HTR-8/SVneo (cell line): ENCODE data around the gene STARD10.

Source experiments
- DNase-seq: peaks from one replicate; pipeline ENCODE4 v3.0.0; 2011; ENCODE audit warnings: low spot score, mixed read lengths; ENCODE audit not compliant: insufficient read length
- FAIRE-seq: peaks from 2 replicates; lab custom pipeline; 2011; peaks lifted over from hg19 to GRCh38; lab: Jason Lieb, UNC

Gene STARD10

DNA sequence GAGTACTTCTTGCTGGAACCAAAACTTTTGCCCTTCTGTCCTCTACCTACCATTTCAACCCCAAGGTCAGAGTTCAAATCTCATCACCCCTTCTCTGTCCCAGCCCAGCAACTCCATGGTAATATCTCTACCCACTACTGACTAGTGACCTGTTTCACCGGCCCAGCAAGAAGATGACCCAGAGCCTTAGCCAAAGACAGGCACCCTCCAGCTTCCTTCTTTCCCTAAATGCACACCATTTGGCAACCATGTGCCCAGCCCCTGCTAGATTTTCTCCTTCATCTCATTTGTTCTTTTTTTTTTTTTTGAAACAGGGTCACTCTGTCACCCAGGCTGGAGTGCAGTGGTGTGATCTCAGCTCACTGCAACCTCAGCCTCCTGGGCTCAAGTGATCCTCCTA, 56.5 kb downstream of the STARD10 start:
- FAIRE-seq (no peak), DNase-seq (no peak)

DNA sequence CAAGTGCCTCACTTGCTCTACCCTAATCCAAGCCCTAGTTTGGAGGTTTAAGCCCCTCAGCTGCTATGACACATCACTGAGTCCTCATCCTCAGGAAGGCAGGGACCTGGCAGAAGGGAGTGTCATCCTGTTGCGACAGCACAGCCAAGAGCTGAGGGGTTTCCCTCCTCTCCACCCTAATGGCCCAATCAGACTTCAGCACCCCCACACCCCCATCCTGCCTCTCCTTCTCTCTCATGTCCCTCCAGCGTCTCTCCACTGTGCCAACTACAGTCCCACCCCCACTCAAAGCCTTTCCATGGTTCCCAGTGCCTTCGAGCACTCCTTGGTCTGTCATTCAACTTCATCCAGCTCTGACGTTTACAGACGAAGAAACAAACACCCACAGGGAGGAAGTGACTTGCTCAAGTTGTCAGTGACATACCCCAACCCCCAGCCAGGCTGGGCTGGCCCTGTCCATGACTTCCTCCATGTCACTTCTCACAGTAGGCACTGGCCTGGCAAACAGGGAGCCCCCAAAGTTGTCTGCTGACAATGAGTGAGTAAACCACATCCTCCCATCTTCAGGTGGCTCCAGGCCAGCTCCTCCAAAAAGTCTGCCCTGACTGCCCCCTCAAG, 57.3 kb downstream of the STARD10 start:
- peak; percentile 78 for DNase-seq
- peak; percentile 67 for FAIRE-seq

DNA sequence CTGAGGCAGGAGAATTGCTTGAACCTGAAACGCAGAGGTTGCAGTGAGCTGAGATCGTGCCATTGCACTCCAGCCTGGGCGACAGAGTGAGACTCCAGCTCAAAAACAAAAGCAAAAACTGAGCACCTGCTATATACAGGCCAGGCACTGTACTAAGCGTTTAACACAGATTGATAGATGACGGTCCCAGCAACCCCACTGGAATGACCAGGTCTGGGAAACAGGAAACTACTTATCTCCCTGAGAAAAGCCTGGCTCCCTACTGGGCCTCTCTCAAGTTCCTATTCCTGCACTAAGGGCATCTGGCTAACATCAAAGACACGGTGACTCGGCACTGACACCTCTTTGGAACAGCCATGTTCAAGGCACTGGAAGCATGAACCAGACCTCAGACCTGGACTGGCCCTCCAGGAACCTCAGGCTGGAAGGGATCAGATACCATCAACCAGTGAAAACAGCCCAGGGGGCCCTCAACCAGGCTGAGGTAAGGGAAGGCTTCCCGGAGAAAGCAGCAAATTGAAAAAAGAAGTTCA, 58.3 kb downstream of the STARD10 start:
- DNase-seq (peak; percentile 47), FAIRE-seq (no peak)

DNA sequence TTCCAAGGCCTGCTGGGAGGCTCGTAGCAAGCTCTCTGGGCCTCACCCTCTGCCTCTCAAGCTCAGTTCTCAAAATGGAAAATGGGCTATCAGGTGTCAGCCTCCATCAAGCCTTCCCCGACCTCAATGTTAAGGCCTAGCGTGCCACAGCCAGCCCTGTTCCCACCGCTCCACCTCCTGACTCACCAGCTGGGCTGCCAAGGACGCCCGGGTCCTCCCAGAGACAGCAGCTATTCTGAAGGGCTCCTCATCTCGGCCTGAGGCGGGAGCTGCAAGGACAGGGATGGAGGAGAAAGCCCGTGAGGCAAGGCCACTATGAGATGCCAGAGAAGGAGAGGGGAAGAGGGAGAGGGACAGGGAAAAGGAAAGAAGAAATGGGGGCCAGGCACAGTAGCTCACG, 61.5 kb downstream of the STARD10 start:
- DNase-seq (no peak), FAIRE-seq (no peak)

DNA sequence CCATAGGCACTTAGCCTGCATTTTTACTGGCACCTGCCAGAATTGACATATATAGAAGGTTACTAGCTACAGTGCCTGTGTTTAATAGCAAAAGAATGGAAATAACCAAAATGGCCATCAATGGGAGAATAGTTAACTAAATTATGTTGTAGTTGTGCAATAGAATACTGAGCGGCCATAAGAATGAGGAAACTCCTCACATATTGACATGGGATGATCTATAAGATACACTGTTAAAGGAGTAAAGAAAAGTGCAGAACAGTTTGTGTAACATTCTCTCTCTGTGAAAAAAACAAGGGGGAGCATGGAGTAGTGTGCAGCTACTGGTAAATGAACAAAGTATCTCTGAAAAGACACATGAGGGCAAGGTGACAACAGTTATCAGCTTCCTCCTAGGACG, 63.1 kb downstream of the STARD10 start:
- FAIRE-seq: no peak
- DNase-seq: no peak

DNA sequence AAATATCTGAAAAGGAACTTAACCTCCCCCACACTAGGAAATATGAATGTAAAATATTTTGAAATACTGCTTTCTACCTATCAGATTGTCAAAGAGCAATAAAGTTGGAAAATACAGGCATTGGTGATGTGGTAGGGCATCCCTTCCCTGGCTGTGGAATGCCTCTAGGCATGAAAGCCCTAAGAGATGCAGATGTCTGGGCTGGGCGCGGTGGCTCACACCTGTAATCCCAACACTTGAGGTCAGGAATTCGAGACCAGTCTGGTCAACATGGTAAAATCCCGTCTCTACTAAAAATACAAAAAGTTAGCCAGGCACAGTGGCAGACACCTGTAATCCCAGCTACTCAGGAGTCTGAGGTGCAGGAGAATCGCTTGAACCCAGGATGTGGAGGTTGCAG, 63.6 kb downstream of the STARD10 start:
- no peak for FAIRE-seq
- no peak for DNase-seq

DNA sequence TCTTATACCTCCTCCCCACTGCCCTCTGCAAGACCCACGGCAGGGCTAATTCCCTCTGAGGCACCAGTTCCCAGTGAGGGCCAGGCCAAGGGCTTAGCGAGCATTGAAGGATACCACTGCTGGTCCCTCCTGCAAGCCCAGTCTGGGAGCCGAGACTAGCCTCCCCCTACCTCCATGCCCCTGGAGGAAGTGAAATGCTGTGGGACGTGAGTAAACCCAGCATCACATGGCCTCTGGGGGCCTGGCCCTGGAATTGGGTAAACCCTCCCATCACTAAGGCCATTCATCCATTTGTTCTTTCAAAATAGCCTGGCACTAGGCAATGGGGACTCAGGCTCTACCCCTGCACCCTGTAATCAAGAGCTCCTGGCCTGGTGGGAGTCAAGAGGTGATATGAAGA, 66.3 kb downstream of the STARD10 start:
- FAIRE-seq (no peak), DNase-seq (no peak)

DNA sequence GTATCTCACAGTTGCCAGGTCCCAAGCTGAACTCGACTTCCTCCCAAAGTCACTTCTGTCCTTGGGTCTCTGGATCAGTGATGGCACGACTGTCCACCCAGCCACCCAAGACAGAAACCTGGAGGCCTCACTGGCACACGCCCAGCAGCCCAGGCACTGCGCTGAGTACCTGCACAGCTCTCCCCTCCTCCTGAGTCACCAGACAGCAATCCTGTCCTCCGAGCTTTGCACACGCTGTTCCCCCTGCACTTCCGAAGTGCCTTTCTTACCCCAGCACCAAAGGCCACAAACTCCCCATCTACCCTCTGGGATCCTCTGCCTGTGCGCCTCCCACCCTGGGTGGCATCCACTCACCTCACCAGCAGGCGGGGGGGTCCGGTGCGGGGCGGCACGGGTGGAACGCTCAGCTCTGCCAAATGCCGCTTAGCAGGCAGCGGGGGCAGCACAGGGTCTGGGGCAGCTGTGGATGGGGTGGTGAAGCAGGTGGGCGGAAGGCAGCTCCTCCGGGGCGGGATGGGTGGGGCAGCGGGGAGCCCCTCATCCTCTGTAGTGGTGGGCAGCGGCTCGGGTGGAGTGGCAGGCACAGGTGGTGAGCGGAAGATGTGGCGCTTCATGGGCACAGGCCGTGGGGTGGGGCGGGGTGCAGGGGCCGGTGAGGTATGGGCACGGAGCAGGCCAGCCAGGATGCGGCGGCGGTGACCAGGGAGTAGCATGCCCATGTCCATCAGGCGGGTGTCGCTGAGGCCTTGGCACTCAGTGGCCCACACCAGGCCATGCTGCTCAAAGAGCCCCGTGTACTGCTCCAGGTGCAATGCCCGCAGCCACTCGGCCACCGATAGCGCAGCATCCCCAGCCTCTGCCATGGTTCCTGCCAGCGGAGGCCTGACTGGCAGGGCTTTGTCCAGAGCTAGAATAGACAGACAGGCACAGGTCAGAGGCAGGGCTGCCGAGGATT, 67.3 kb downstream of the STARD10 start:
- FAIRE-seq (no peak), DNase-seq (no peak)

DNA sequence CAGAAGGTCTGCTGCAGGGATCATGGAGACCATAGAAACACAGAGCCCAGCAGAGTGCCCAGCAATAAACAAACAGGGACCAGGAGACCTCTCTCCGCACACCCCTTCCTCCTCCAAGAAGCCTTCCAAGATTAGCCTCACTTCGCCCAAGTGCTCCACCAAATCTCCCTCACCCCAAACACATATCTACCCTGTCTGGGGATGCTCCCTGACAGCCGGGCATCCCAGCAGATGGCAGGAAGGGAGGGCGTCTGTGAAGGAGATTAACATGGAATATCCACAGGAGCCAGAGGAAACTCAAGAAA, 68.2 kb downstream of the STARD10 start:
- FAIRE-seq: no peak

DNA sequence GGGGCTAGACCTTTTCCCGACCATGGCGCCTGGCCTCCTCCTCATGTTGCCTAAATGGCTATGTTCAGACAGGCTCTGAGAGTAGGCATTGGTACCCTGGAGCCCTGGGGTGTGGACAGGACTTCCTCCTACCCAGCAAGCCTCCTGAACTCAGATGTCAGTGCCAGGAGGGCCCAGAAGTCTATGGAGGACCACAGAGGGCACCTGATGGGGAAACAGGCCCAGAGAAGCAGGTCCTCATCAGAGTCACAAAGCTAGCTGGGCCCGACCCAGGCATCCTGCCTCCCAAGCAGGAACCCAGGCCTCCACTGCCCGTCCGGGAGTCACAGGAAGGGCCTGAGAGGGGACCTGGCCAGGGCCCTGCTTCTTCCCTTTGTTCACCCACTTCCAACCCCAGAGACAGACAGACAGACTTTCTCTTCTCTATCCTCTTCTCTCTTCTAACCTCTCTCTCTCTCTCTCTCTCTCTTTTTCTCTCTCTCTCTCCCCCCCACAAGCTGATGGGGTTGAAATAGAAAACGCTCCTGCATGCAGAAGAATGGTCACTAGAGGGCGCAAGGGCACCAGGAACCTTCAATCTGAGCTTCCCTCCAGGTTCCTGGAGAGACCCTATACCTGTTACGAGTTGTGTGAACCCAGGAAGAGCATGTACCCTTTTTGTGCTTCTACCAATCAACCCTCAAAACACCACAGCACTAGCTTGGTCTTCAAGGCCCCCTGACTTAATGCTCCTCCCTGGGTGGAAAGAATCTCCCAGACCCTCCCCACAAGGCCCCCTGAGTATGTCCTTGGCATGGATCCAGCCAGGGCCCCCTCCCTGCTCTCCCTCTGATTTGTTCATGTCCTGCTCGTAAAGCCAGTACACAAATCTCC, 68.8 kb downstream of the STARD10 start:
- FAIRE-seq: peak; percentile 63
- peak; percentile 92 for DNase-seq

More for the DNA sequence above, 68.2 kb downstream of the STARD10 start:
- DNase-seq: no peak

DNA sequence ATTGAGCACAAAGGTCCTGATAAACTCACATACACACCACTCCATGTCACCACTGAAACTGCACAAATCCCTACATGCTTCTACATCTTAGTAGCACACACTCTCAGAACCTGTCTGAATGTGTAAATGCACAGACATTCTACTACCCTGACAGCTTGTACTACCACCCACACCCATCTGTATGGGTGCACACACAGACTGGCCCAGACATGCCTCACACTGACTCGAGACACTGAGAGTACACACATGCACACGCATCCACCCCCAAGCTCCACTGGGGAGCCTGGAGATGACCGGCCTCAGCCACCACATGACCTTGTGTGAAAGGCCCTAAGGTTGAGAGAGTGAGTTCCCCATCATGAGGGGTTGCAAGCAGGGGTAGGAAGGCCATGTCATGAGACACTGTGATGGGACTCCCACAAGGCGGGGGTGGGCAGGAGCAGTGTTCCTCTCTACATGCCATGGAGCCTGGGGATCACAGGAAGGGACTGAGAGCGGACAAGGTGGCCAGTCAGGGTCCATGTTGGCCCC, 69.8 kb downstream of the STARD10 start:
- no peak for DNase-seq

DNA sequence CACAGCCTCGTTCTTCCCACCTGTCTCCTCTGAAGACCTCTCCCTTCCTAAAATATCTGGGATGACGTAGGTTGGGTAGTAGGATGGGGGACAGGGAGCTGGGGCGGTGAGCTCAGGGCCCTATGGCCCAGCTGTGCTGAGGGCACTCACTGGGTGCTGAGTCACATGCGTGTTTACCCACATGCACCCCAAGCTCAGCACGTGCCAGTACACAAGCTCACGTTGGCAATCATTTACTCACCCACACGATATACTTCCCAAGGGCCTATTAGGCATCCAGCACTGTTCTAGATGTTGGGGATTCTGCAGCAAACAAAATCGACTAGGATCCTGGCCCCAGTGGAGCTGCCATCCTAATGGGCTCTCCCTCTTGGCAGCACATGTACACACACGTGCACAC, 70.3 kb downstream of the STARD10 start:
- no peak for DNase-seq
- no peak for FAIRE-seq

More for the DNA sequence above, 69.8 kb downstream of the STARD10 start:
- peak; percentile 80 for FAIRE-seq

DNA sequence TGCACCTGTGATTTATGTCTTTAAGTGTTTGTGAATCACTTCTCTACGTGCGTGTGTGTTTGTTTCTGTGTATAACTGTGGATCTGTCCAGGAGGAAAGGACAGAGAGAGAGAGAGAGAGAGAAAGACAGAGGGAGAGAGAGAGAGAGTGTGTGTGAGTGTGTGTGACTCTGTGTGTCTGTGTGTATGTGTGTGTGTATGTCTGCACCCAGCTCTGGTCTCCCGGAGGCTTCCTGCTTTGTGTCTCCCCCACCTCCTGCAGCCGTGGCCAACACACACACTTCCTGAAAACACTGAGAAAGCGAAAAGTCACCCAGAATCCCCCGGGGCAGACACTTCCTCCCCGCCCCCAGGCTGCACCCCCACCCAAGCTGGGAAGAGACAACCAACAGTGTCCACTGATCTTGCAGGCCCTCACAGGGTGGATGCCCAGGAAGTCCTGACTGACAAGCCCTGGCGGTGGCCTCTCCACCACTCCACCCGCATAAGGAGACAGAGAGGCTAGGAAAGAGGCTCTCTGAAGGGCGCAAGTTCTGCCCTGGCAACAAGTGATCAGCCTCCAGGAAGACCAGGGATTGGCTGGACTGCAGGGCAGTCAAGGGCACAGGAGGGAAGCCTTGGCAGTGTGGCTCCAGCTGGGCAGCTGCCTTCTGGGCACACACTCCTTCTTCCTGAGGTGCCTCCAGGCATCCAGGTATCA, 71.6 kb downstream of the STARD10 start:
- peak; percentile 98 for DNase-seq
- FAIRE-seq: peak; percentile 91

DNA sequence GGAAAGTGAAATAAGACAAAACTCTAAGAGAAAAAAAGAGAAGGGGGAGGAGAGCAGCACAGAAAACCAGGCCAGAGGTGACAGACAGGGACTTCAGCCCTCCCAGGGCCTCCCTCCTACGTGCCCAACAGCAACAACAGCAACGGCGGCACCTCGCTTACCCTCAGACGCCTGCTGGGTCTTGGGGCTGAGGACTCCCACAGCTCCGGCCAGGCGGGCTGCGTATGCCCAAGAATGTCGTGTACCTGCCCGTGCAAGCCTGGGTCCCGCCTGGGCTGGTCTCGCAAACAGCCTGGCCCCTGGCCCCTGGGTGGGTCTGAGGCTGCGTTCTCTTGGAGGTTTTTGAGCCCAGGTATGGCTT, 72.2 kb downstream of the STARD10 start:
- DNase-seq (no peak), FAIRE-seq (no peak)

DNA sequence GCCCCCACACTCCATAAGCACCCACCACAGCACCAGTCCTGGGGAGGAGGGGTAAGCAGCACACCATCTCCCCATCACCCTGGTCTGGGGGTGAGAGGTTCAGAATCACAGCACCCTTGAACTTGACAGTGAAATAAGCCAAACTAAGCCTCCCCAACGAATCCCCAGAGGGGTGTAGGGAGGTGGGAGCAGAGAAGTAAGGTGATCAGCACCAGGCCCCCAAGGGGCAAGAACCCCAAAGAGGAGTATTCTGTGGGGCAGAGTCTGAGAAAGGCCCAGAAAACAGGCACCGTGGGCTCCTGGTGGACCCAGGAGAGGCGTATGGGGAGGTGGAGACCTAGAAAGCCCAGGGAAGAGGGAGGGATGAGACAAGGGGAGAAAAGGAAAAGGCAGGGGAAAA, 72.6 kb downstream of the STARD10 start:
- FAIRE-seq (no peak), DNase-seq (no peak)

DNA sequence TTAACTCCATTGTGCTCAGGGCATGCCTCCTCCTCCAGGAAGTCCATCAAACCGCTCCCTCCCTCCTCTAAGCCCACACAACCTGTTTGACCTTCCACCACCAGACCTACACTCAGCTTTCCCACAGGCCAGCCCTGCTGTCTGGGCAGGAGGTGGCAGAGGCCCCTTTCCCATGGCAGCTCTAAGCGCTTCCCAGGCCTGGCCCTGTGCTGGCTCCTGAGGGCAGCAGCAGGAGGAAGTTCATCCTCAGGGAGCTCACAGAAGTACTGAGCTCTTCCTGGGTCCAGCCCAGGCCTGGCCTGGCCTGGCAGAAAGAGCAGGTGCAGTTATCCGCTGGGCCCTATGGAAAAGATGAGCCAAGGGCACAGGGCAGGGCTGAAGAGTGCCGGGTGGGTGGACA, 73.1 kb downstream of the STARD10 start:
- DNase-seq: no peak
- FAIRE-seq: no peak

DNA sequence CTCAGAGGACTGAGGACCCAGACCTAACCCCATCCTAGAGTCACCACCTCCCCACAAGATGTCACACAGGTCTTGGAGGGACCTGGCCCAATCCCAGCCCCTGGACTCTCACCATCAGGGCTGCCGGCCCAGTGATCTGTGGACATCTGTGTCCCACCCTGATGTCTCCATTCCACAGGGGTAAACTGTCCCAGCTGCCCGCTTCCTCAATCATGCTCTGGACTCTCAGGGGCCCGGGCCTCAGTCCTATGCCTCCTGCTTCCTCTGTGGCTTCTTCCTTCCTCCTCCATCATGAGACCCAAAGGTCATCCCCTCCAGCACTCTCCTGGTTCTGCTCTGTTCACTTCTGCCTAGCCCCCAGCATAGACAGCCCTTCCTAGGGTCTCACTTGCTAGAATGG, 73.8 kb downstream of the STARD10 start:
- no peak for FAIRE-seq

DNA sequence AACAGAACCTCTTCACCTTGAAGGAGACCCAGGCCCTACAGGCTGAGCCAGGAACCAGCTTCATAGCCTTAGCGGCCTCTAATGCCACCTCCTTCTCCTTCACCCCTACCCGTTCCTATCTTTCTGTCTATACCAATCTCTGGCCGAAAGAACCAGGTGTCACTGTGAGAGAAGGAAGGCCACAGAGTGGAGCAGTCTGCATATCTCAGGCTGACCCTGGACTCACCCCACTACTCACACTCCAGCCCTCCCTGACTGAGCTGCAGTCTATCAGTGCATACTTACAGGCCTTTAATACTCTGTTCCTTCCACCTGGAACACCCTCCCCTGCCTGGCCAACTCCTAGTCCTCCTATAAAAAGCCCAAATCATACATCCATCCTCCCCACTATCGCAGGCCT, 74.3 kb downstream of the STARD10 start:
- no peak for FAIRE-seq
- no peak for DNase-seq

More for the DNA sequence above, 73.8 kb downstream of the STARD10 start:
- DNase-seq: no peak

DNA sequence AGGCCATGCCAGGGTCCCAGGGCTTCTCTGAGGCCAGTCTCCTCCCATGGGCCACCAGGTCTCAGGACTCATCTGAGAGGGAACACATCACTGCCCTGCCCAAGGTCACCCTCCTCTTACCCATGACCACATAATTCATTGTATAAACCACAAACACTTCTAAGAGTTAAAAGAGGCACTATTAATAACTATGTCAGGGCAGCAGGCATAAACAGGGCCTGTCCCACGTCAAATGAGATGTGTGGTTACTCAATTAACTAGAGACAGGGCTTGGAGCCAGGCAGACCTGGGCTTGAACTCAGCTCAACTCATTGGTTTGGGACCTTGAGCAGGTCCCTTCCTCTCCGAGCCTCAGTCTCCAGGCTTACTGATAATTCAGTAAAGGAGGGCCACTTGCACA, 74.7 kb downstream of the STARD10 start:
- no peak for FAIRE-seq
- no peak for DNase-seq

DNA sequence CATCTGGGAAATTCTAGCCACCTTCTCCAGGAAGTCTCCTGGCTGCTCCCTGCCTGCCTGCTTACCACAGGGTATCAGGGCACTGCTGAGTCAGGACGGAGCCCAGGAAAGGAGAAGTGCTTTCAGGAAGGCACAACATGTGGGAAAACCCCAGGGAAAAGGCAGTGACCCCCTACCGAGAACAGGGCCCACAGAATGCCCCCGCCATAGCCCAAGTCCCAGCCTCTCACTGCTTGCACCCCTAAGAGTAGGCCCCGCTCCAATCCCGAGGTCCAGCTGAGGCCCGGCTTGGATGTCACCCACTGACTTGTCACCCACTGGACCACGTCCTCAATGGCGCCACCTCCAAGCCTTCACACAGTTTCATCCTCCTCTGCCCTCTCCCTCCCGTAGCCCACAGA, 75.7 kb downstream of the STARD10 start:
- FAIRE-seq (no peak), DNase-seq (no peak)
